Spleen (tissue), 11 donors: ENCODE measurements around the gene GPATCH2L. TPM values are rescaled to one million over a fixed set of nuclear protein-coding genes. Genes with fewer than 3 reads are reported as not detected.

Source experiments
- DNase-seq: peaks from one replicate; pipeline ENCODE4 v3.0.0-alpha.2; 2020
- H3K27ac ChIP-seq, 8 donors: fragments of 200-600 bp; sonication (generic) in 7 of 8; 1 replicate in 4 of 8; 2 replicates in 4 of 8; pipeline versions ENCODE4 v1.5.0 to v1.8.0; 2016 to 2021; ENCODE audit warnings: inconsistent platforms in 4 of 8, mild to moderate bottlenecking in 4 of 8, moderate library complexity in 1 of 8
- H3K27me3 ChIP-seq, 7 donors: fragments of 200-600 bp; sonication (generic) in 6 of 7; replicated peaks in 1 of 7; 1 replicate in 4 of 7; 2 replicates in 3 of 7; pipeline versions ENCODE4 v1.5.0 to v1.8.0; 2016 to 2021; ENCODE audit warnings: inconsistent platforms in 3 of 7, mild to moderate bottlenecking in 1 of 7
- H3K36me3 ChIP-seq, 6 donors: fragments of 200-600 bp; sonication (generic) in 5 of 6; 1 replicate in 4 of 6; 2 replicates in 2 of 6; pipeline versions ENCODE4 v1.5.0 to v1.8.0; 2016 to 2021; ENCODE audit warnings: inconsistent platforms in 2 of 6
- H3K4me1 ChIP-seq, 6 donors: fragments of 200-600 bp; sonication (generic) in 5 of 6; 1 replicate in 3 of 6; 2 replicates in 3 of 6; pipeline versions ENCODE4 v1.5.0 to v1.8.0; 2016 to 2021; ENCODE audit warnings: inconsistent platforms in 3 of 6
- H3K4me3 ChIP-seq, 8 donors: fragments of 200-600 bp; sonication (generic) in 7 of 8; 1 replicate in 4 of 8; 2 replicates in 4 of 8; pipeline versions ENCODE4 v1.5.0 to v1.8.0; 2016 to 2021; ENCODE audit warnings: inconsistent platforms in 4 of 8, mild to moderate bottlenecking in 4 of 8, moderate library complexity in 2 of 8
- H3K9me3 ChIP-seq, 8 donors: fragments of 200-600 bp; sonication (generic) in 7 of 8; 1 replicate in 4 of 8; 2 replicates in 4 of 8; pipeline versions ENCODE4 v1.5.0 to v1.8.0; 2016 to 2021; ENCODE audit warnings: inconsistent platforms in 4 of 8
- POLR2A ChIP-seq, 3 donors: fragments of 450-650 bp; IDR thresholded peaks; one replicate each; pipeline ENCODE4 v1.5.1; 2017; ENCODE audit warnings: antibody characterized with exemption in 3 of 3, mild to moderate bottlenecking in 1 of 3
- POLR2AphosphoS5 ChIP-seq, 3 donors: sonication (generic); formaldehyde crosslinking; IDR thresholded peaks; one replicate each; pipeline ENCODE4 v1.5.1; 2017; ENCODE audit warnings: antibody characterized with exemption in 3 of 3
- WGBS, 5 donors: extraction: QIAGEN DNeasy Blood & Tissue Kit in 3 of 5; methylation state at CpG; one replicate each; pipeline versions ENCODE4 v1.1.5 to v1.1.7; 2013 to 2018; 5-methylcytosine and 5-hydroxymethylcytosine counted together
- intact Hi-C: fragments of 100-400 bp; cut with DNase I; formaldehyde crosslinking; loops from one replicate; pipeline ENCODE4 v1.15.0; 2023; ENCODE audit warnings: low total_unique reads
- polyA plus RNA-seq, 3 donors: library from polyadenylated mRNA; stranded (reverse); fragments of 200-250 nt; gene quantifications; one replicate each; pipeline ENCODE4 v1.2.1, GENCODE V29; 2013
- total RNA-seq, 7 donors: library from RNA; depleted of rRNA in 3 of 7; stranded (reverse); fragments of >200 nt in 3 of 7; fragmentation: NEBNext Ultra II Directional in 4 of 7; extraction: Animal tissue kit (Norgen Biotek cat#: 25700) in 4 of 7; gene quantifications; one replicate each; pipeline versions ENCODE4 v1.1.0 to v1.2.1, GENCODE V29; 2016 to 2021
- TF ChIP-seq, protein P1 (sequence below), 11 experiments: fragments of 200-600 bp in 7 of 11; fragments of 450-650 bp in 4 of 11; sonication (generic) in 4 of 11; IDR thresholded peaks in 8 of 11; conservative IDR thresholded peaks in 3 of 11; 1 replicate in 7 of 11; 2 replicates in 4 of 11; pipeline versions ENCODE4 v1.4.0 to v1.8.0; 2016 to 2021; ENCODE audit warnings: antibody characterized with exemption in 11 of 11, inconsistent platforms in 4 of 11, mild to moderate bottlenecking in 1 of 11
- donor health status: healthy with polysubstance abuse.
- donor health status: DM: no; HTN: no; CAD: no; lungs with moderate emphysema.
- donor health status: DM: no; HTN: no; CAD: no.
- donor health status: Bipolar disorder and iron deficiency.
- donor health status: healthy.
- donor health status: DM: no; HTN: no; CAD: no.
- donor health status: DM: yes; HTN: yes; CAD: no.

The GPATCH2L gene
- total and polyA plus RNA-seq, 10 donors: 3.5 to 96.5 (median 59.2) TPM

GRCh38 chr14:76109087-76109880 is 42.4 kb upstream of the GPATCH2L start:
- Histone ChIP-seq H3K9me3 (peaks cover 0 to 4% (median 0%) of the 10 kb centered on the region in 8 donors), H3K27ac (no peak overlapping the region), H3K27me3 (peaks cover 0 to 25% (median 0%) of the 10 kb centered on the region in 7 donors), H3K4me3 (no peak overlapping the region), H3K36me3 (no peaks in the 10 kb centered on the region), H3K4me1 (no peaks in the 10 kb centered on the region)
- intact Hi-C loops: no loop called here
- TF ChIP-seq POLR2AphosphoS5 (IDR thresholded peaks at IDR 0.05): no peak
- DNase-seq: no peak
- WGBS, 5 donors: 77 to 86% (median 84%) methylated on average over 14 of the region's 14 CpGs

DNA sequence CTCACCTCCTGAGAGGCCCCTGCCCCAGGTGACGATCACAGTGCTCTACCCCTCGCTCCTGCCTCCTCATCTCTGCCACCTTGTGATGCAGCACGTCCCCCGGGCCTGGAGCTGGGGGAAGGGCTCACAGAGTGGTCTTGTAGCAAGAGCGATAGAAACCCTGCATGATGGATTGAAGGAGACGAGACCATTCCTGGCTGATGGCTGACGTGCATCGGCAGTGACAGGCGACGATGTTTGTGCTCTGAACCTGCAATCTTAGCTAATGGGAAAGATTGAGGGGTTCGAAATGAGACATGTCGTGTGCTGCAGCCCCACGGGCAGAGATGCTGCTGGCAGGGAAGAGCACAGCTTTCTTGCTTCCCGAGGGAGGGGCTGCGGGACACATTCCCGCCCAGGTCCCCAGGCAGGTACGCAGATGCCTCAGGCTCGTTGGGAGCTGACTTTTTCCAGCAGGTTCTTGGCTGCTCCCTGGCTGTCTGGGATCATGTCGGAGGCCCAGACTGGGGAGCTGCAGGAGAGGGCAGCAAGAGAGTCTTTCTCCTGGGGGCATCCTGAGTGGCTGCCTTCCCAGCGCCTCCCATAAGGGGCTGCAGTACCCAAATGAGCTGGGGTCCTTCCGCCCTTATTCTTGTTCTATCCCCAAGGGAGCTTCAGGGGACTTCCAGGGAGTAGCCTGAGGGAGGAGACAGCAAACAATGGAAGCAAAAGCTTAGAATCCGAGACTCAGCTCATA is 38.7 kb upstream of the GPATCH2L start:
- intact Hi-C loops: no loop called here
- no peak for DNase-seq
- no peaks in the 10 kb centered on the region for H3K36me3 ChIP-seq
- no peaks in the 10 kb centered on the region for H3K4me1 ChIP-seq
- peaks cover 0 to 33% (median 0%) of the 10 kb centered on the region in 7 donors for H3K27me3 ChIP-seq
- WGBS, 5 donors: 65 to 78% (median 68%) methylated on average over 20 to 22 of the region's 22 CpGs
- peaks cover 0 to 4% (median 0%) of the 10 kb centered on the region in 8 donors for H3K9me3 ChIP-seq
- no peak overlapping the region for H3K27ac ChIP-seq
- H3K4me3 ChIP-seq: no peak overlapping the region
- TF ChIP-seq POLR2A (IDR thresholded peaks at IDR 0.05): no peak
- TF ChIP-seq, protein P1, sequence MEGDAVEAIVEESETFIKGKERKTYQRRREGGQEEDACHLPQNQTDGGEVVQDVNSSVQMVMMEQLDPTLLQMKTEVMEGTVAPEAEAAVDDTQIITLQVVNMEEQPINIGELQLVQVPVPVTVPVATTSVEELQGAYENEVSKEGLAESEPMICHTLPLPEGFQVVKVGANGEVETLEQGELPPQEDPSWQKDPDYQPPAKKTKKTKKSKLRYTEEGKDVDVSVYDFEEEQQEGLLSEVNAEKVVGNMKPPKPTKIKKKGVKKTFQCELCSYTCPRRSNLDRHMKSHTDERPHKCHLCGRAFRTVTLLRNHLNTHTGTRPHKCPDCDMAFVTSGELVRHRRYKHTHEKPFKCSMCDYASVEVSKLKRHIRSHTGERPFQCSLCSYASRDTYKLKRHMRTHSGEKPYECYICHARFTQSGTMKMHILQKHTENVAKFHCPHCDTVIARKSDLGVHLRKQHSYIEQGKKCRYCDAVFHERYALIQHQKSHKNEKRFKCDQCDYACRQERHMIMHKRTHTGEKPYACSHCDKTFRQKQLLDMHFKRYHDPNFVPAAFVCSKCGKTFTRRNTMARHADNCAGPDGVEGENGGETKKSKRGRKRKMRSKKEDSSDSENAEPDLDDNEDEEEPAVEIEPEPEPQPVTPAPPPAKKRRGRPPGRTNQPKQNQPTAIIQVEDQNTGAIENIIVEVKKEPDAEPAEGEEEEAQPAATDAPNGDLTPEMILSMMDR (IDR thresholded peaks at IDR 0.05 in 8 of 11, conservative IDR thresholded peaks at IDR 0.05 in 3 of 11): no peak
- no peak for TF ChIP-seq POLR2AphosphoS5 (IDR thresholded peaks at IDR 0.05)

GRCh38 chr14:76113691-76114090 is 38.0 kb upstream of the GPATCH2L start:
- no peak for DNase-seq
- intact Hi-C loops: no loop called here
- TF ChIP-seq POLR2A (IDR thresholded peaks at IDR 0.05) (no peak), POLR2AphosphoS5 (IDR thresholded peaks at IDR 0.05) (no peak)
- TF ChIP-seq, protein P1 (IDR thresholded peaks at IDR 0.05 in 8 of 11, conservative IDR thresholded peaks at IDR 0.05 in 3 of 11): no peak
- Histone ChIP-seq H3K4me1 (no peaks in the 10 kb centered on the region), H3K36me3 (no peaks in the 10 kb centered on the region), H3K4me3 (no peak overlapping the region), H3K27ac (no peak overlapping the region), H3K27me3 (peaks cover 0 to 33% (median 0%) of the 10 kb centered on the region in 7 donors), H3K9me3 (peaks cover 0 to 4% (median 0%) of the 10 kb centered on the region in 8 donors)
- 43 to 54% (median 47%) methylated on average over 8 of the region's 8 CpGs for WGBS, 5 donors

- TF ChIP-seq POLR2AphosphoS5 (IDR thresholded peaks at IDR 0.05) (no peak), POLR2A (IDR thresholded peaks at IDR 0.05) (no peak)
- TF ChIP-seq, protein P1 (IDR thresholded peaks at IDR 0.05 in 8 of 11, conservative IDR thresholded peaks at IDR 0.05 in 3 of 11): no peak
- intact Hi-C loops: no loop called here
- Histone ChIP-seq H3K4me3 (no peak overlapping the region), H3K36me3 (no peaks in the 10 kb centered on the region), H3K9me3 (no peaks in the 10 kb centered on the region), H3K27ac (no peak overlapping the region), H3K27me3 (peaks cover 0 to 33% (median 0%) of the 10 kb centered on the region in 7 donors), H3K4me1 (no peaks in the 10 kb centered on the region)
- 64 to 78% (median 78%) methylated on average over 2 of the region's 2 CpGs for WGBS, 5 donors
- DNase-seq: no peak
Measured at GRCh38 chr14:76115010-76115422, 36.7 kb upstream of the GPATCH2L start.
